Coronary artery (tissue), 2 donors: ENCODE data around the gene RASGRF1.

ENCODE experiments used
- DNase-seq: peaks from one replicate; pipeline ENCODE4 v3.0.0-alpha.2; 2017; ENCODE audit warnings: low spot score
- H3K27ac ChIP-seq, 2 donors: fragments of 200-600 bp; sonication (generic); one replicate each; pipeline ENCODE4 v1.5.1; 2016 to 2019
- H3K4me3 ChIP-seq: fragments of 200-600 bp; sonication (generic); 2 replicates; pipeline ENCODE4 v1.5.1; 2016; ENCODE audit warnings: mild to moderate bottlenecking, moderate library complexity
- TF ChIP-seq, protein P1 (sequence below): fragments of 200-600 bp; sonication (generic); IDR thresholded peaks from one replicate; pipeline ENCODE4 v1.5.1; 2019; ENCODE audit warnings: antibody characterized with exemption

Gene RASGRF1, protein sequence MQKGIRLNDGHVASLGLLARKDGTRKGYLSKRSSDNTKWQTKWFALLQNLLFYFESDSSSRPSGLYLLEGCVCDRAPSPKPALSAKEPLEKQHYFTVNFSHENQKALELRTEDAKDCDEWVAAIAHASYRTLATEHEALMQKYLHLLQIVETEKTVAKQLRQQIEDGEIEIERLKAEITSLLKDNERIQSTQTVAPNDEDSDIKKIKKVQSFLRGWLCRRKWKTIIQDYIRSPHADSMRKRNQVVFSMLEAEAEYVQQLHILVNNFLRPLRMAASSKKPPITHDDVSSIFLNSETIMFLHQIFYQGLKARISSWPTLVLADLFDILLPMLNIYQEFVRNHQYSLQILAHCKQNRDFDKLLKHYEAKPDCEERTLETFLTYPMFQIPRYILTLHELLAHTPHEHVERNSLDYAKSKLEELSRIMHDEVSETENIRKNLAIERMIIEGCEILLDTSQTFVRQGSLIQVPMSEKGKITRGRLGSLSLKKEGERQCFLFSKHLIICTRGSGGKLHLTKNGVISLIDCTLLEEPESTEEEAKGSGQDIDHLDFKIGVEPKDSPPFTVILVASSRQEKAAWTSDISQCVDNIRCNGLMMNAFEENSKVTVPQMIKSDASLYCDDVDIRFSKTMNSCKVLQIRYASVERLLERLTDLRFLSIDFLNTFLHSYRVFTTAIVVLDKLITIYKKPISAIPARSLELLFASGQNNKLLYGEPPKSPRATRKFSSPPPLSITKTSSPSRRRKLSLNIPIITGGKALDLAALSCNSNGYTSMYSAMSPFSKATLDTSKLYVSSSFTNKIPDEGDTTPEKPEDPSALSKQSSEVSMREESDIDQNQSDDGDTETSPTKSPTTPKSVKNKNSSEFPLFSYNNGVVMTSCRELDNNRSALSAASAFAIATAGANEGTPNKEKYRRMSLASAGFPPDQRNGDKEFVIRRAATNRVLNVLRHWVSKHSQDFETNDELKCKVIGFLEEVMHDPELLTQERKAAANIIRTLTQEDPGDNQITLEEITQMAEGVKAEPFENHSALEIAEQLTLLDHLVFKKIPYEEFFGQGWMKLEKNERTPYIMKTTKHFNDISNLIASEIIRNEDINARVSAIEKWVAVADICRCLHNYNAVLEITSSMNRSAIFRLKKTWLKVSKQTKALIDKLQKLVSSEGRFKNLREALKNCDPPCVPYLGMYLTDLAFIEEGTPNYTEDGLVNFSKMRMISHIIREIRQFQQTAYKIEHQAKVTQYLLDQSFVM (N-terminal part only)

DNA sequence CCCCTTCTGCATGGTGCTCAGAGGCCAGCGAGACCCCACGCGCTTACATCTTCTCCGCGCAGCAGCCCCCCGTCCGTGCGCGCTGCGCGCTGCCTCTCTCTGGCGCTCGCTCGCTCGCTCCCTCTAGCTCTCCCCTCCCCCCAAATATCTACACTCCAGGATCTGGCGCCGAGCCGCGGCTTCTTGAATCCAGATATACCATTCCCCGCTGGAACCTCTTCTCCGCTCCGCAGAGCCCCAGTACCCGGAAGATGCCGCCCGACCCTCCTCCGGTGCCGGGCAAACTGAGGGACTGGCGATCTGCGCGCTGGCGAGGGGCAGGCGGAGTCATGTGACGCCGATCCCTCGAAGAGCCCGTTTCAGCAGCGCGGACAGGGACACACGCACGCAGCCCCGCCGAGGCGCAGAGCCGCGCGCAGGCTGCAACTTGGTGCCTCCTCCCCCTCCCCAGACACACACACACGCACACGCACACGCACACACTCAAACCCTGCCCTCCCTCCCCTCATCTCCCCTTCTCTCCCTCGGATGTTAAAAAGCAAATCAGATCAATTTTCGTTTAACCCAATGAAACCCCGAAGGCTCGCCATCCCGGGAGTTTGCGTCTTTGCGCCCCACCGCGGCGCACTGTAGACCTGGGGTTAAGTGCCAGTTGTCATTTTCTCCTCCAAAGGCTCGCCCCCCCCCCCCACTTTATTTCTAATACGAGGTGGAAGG is at the start of gene RASGRF1:
Gene RASGRF1 (minus strand): TSS at position 294 of the 717 bp plus-strand sequence. CDS start 282 bp downstream, at position 12.
- TF ChIP-seq, protein P1, sequence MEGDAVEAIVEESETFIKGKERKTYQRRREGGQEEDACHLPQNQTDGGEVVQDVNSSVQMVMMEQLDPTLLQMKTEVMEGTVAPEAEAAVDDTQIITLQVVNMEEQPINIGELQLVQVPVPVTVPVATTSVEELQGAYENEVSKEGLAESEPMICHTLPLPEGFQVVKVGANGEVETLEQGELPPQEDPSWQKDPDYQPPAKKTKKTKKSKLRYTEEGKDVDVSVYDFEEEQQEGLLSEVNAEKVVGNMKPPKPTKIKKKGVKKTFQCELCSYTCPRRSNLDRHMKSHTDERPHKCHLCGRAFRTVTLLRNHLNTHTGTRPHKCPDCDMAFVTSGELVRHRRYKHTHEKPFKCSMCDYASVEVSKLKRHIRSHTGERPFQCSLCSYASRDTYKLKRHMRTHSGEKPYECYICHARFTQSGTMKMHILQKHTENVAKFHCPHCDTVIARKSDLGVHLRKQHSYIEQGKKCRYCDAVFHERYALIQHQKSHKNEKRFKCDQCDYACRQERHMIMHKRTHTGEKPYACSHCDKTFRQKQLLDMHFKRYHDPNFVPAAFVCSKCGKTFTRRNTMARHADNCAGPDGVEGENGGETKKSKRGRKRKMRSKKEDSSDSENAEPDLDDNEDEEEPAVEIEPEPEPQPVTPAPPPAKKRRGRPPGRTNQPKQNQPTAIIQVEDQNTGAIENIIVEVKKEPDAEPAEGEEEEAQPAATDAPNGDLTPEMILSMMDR, result no peak
- DNase-seq, result peak; percentile 47
- H3K4me3 ChIP-seq, result peak within 1 kb of the TSS; percentile 63
- H3K27ac ChIP-seq, result no peak within 1 kb of the TSS

DNA sequence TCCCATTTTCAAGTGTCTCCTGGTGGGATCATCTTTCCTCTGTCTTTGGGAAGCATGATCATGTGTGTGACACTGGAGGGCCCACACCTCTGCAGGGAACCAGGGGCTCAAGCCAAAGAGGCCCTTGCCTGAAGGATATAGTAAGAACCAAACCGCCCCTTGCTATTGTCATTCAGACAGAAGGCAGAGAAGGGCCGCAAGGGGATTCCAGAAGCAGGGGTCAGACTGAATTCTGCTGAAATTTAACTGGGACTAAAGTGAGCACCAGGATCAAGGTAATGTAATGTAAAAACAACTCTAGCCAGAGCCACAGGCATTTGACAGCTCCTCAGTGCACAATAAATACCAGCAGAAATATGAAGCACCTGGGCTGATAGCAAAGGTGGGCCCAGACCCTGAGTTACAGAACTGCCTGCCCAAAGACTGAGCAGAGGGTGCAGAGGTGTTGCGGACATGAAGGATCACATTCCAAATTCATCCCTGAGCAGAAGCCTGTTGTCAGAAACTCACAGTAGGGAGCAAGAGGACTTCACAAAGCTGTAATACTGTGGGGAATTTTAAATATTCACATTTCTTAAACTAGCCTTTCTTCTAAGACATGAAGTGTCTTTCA is 46.0 kb upstream of the RASGRF1 start:
- DNase-seq, result no peak
- Histone ChIP-seq H3K4me3 (no peak overlapping the region), H3K27ac (no peak overlapping the region)
- TF ChIP-seq, protein P1, result no peak

DNA sequence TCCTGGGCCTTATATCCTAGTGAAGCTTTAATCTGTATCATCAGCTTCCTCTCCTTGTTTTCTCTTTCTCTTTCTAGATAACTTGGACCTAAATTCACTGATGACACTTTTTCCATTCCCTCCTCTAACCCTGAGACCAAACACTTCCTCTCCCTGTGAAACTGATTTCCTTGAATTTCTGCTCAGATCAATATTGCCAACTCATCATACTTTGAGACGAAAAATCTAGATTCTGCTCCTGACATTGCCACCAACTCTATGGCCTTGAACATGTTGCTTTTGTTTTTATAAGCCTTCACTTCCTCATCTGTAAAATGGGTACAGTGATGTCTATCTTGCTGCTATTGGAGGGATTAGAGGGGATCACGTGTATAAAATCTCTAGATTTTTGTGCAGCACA is 42.7 kb upstream of the RASGRF1 start:
- TF ChIP-seq, protein P1, result no peak
- DNase-seq, result no peak
- no peak overlapping the region for H3K4me3 ChIP-seq

DNA sequence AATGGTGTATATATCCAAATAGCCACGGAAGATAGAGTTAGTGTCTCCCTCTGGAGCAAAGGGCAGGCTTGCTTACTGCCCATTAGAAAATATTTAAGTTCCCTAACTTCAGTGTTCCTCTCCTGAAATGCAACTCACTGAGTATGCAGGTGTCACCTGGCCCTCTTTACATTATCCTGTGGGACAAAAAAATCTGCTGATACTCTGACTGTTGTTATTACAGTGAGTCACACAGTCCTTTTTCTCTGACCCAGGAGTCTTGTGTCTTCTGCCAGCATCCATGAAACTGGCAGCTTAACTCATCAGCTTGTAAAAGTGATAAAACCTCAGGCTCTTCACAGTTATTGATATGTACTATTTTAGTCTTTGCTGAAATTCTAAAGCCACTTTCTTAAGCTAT is 42.2 kb upstream of the RASGRF1 start:
- H3K27ac ChIP-seq, result no peak overlapping the region
- TF ChIP-seq, protein P1, result no peak
- no peak for DNase-seq
- no peak overlapping the region for H3K4me3 ChIP-seq

More for the DNA sequence above, 42.7 kb upstream of the RASGRF1 start:
- H3K27ac ChIP-seq, result no peak overlapping the region

DNA sequence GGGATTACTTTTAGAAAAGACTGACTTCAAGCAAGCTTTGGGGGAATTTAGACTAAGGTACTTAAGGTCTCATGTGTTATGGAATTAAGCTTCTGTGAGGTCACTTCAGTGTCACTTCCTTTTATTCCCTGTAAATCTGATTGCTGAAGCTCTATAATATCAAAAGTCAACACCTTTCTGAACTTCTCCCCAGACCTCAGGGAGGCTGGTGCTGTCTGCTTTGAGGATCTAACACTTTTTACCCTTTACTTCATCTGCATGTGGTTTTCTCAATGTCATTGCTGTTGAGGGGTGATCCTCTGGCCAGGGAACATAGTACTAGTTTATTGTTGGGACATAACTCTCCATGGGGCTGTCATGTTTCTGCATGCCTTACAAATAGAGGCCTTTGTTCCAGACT is 41.8 kb upstream of the RASGRF1 start:
- TF ChIP-seq, protein P1, result no peak
- Histone ChIP-seq H3K27ac (no peak overlapping the region), H3K4me3 (no peak overlapping the region)
- no peak for DNase-seq

DNA sequence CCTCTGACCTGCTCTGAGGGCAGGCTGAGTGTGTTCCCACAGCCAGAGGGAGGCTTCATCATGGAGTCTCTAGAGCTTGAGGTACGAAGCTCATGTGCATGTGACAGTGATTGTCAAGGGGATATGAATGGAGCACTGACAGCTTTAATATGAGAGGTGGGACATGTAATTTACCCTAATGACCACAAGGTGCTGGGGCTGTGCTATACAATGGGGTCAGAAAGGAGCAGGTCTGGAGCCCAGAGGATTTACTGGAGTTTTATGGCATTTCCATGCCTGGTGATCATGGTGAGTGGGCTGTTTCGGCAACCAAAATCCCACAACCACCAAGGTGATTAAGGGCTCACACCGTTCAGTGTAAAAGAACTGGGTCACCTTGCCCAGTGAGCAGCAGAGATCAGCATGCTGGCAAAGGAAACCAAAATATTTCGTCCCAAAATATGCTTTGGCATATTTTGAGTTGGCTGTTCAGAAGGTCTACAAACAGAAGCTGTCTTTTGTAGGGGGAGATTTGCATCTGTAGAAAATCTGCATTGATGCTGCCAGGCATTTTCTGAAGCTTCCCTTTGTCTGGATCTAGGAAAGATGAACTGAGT is 40.1 kb upstream of the RASGRF1 start:
- DNase-seq, result no peak
- TF ChIP-seq, protein P1, result no peak
- Histone ChIP-seq H3K4me3 (no peak overlapping the region), H3K27ac (no peak overlapping the region)
